Ectodermal cell (in vitro differentiated cells): Measurements from ENCODE around the gene CCDC106.

Source experiments
- H3K27ac ChIP-seq: 2 replicates; pipeline ENCODE4 v1.7.0; 2013; ENCODE audit warnings: mild to moderate bottlenecking, low read depth, low read length; ENCODE audit not compliant: insufficient read depth, poor library complexity, severe bottlenecking
- H3K27me3 ChIP-seq: 2 replicates; pipeline ENCODE4 v1.7.0; 2013; ENCODE audit warnings: mild to moderate bottlenecking, low read length; ENCODE audit not compliant: insufficient read depth, control insufficient read depth, poor library complexity, severe bottlenecking
- H3K36me3 ChIP-seq: one replicate; pipeline ENCODE4 v1.7.0; 2013; ENCODE audit warnings: low read length; ENCODE audit not compliant: control insufficient read depth, insufficient read depth
- H3K4me1 ChIP-seq: one replicate; pipeline ENCODE4 v1.7.0; 2013; ENCODE audit warnings: low read length; ENCODE audit not compliant: control insufficient read depth, insufficient read depth
- H3K4me3 ChIP-seq: 2 replicates; pipeline ENCODE4 v1.7.0; 2013; ENCODE audit warnings: low read depth, low read length, control low read depth; ENCODE audit not compliant: insufficient read depth
- H3K9me3 ChIP-seq: 2 replicates; pipeline ENCODE4 v1.7.0; 2013; ENCODE audit warnings: mild to moderate bottlenecking, low read length, moderate library complexity; ENCODE audit not compliant: control insufficient read depth
- WGBS, 2 experiments: methylation state at CpG; one replicate each; pipeline ENCODE4 v1.1.7; 2013; ENCODE audit warnings: missing lambda C conversion rate in 2 of 2; 5-methylcytosine and 5-hydroxymethylcytosine counted together

The CCDC106 gene

GRCh38 chr19:55603581-55604292 lies 44.3 kb upstream of the CCDC106 start:
- Histone ChIP-seq H3K4me3 (no peak overlapping the region), H3K4me1 (peaks cover 9% of the 10 kb centered on the region), H3K9me3 (no peaks in the 10 kb centered on the region), H3K36me3 (no peaks in the 10 kb centered on the region), H3K27ac (no peak overlapping the region), H3K27me3 (no peaks in the 10 kb centered on the region)
- WGBS, 2 experiments = 88 to 90% methylated on average over 22 of the region's 22 CpGs

GRCh38 chr19:55605207-55605636 lies 42.8 kb upstream of the CCDC106 start:
- Histone ChIP-seq H3K9me3 (no peaks in the 10 kb centered on the region), H3K27me3 (no peaks in the 10 kb centered on the region), H3K4me1 (peaks cover 9% of the 10 kb centered on the region), H3K36me3 (peaks cover 6% of the 10 kb centered on the region), H3K4me3 (peak overlapping the region; percentile 87), H3K27ac (peak overlapping the region; percentile 97)
- 0% methylated on average over 43 of the region's 43 CpGs for WGBS, 2 experiments

- Histone ChIP-seq H3K36me3 (peaks cover 6% of the 10 kb centered on the region), H3K9me3 (no peaks in the 10 kb centered on the region), H3K4me3 (peak within 1 kb of the TSS; percentile 87), H3K27ac (peak within 1 kb of the TSS; percentile 97), H3K27me3 (no peaks in the 10 kb centered on the region), H3K4me1 (peaks cover 8% of the 10 kb centered on the region)
- WGBS, 2 experiments = 1% methylated on average over 44 of the region's 44 CpGs
These were observed 42.2 kb upstream of the CCDC106 start, which contains the start of gene ZNF865 for GRCh38 chr19:55605637-55606470. ZNF865 (plus strand) TSS chr19:55605647; CDS start chr19:55613619, 7,972 bp downstream.

DNA sequence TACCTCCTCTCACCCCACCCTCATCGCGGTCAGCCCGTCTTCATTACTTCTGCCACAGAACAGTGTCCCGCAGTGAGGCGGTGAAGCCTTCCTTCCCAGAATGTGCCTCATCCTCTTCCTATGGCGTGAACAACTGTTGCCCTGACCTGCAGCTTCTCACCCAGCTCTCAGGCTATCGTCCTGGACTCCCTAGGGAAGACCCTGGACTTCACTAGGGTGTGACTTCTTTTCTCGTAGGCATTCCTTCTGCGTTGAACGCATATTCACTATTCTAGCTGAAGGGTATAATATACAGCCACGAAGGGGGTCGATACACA lies 41.6 kb upstream of the CCDC106 start:
- Histone ChIP-seq H3K27ac (no peak overlapping the region), H3K36me3 (peaks cover 6% of the 10 kb centered on the region), H3K4me3 (peak overlapping the region; percentile 87), H3K9me3 (no peaks in the 10 kb centered on the region), H3K4me1 (peaks cover 6% of the 10 kb centered on the region), H3K27me3 (no peaks in the 10 kb centered on the region)
- 35 to 41% methylated on average over 12 of the region's 12 CpGs for WGBS, 2 experiments

GRCh38 chr19:55606817-55607216 lies 41.2 kb upstream of the CCDC106 start:
- Histone ChIP-seq H3K4me1 (peaks cover 6% of the 10 kb centered on the region), H3K27me3 (no peaks in the 10 kb centered on the region), H3K27ac (no peak overlapping the region), H3K4me3 (peak overlapping the region; percentile 87), H3K9me3 (no peaks in the 10 kb centered on the region), H3K36me3 (peaks cover 6% of the 10 kb centered on the region)
- 90 to 93% methylated on average over 9 of the region's 9 CpGs for WGBS, 2 experiments

- Histone ChIP-seq H3K27me3 (no peaks in the 10 kb centered on the region), H3K9me3 (no peaks in the 10 kb centered on the region), H3K4me1 (peaks cover 6% of the 10 kb centered on the region), H3K27ac (no peak overlapping the region), H3K4me3 (no peak overlapping the region), H3K36me3 (peaks cover 11% of the 10 kb centered on the region)
- WGBS, 2 experiments = 95% methylated on average over 5 of the region's 5 CpGs
These were observed 38.7 kb upstream of the CCDC106 start for GRCh38 chr19:55609326-55609725.

DNA sequence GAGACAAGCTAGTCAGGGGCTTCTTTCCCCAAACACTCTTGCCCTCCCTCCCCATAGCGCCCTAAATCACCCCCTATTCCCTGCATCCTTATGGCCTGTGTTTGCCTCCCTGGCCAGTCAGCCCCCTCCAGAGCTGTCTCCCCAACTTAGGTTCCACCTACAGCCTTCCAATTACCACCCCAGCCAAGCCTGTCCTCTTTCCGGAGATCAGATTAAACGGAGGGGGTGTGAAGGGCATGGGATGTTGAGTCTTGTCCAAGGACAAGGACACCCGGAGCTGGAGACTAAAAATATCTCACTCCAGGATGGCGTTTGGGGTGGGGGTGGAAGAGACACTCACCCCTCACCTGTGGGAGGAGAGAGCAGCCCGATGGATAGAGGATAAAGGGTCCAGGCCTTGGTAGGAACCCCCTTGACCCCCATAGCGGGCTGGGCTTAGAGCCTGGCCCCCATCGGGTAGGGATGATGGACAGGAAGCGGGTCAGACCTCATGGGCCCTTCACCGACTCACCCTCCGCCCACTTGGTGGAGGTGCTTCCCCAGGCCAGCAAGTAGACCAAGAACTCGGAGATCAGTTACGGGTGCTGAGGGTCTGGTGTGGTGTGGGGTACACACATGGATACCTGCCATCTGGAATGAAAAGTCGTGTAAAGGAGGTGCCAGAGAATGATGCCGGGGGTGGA lies 36.6 kb upstream of the CCDC106 start:
- Histone ChIP-seq H3K27me3 (no peaks in the 10 kb centered on the region), H3K4me1 (peaks cover 4% of the 10 kb centered on the region), H3K9me3 (no peaks in the 10 kb centered on the region), H3K36me3 (peaks cover 16% of the 10 kb centered on the region), H3K27ac (no peak overlapping the region), H3K4me3 (no peak overlapping the region)
- 95 to 96% methylated on average over 15 of the region's 15 CpGs for WGBS, 2 experiments

- no peak overlapping the region for H3K27ac ChIP-seq
- H3K27me3 ChIP-seq = no peaks in the 10 kb centered on the region
- H3K9me3 ChIP-seq = no peaks in the 10 kb centered on the region
- whole genome bisulfite sequencing, 2 experiments = 96 to 98% methylated on average over 3 of the region's 3 CpGs
- no peak overlapping the region for H3K4me3 ChIP-seq
- H3K36me3 ChIP-seq = peaks cover 16% of the 10 kb centered on the region
- H3K4me1 ChIP-seq = no peaks in the 10 kb centered on the region
These were observed 35.9 kb upstream of the CCDC106 start for GRCh38 chr19:55611983-55612645.

GRCh38 chr19:55613396-55613795 lies 34.6 kb upstream of the CCDC106 start:
- H3K4me1 ChIP-seq = no peaks in the 10 kb centered on the region
- 96 to 97% methylated on average over 27 of the region's 27 CpGs for WGBS, 2 experiments
- no peak overlapping the region for H3K4me3 ChIP-seq
- no peaks in the 10 kb centered on the region for H3K9me3 ChIP-seq
- no peaks in the 10 kb centered on the region for H3K27me3 ChIP-seq
- no peak overlapping the region for H3K27ac ChIP-seq
- H3K36me3 ChIP-seq = peaks cover 20% of the 10 kb centered on the region
